Uterus (tissue), 4 donors: ENCODE results near the gene RIN2. TPM values are rescaled to one million over a fixed set of nuclear protein-coding genes. Genes with fewer than 3 reads are reported as not detected.

ENCODE experiments used
- DNase-seq, 2 donors: peaks; one replicate each; pipeline ENCODE4 v3.0.0-alpha.2; 2019 to 2020
- H3K27ac ChIP-seq, 2 donors: fragments of 200-600 bp; sonication (generic); 1 replicate in 1 of 2; 2 replicates in 1 of 2; pipeline ENCODE4 v1.5.1; 2016 to 2018
- H3K27me3 ChIP-seq, 2 donors: fragments of 200-600 bp; sonication (generic); one replicate each; pipeline ENCODE4 v1.5.1; 2018 to 2019; ENCODE audit warnings: control low read depth in 1 of 2
- H3K36me3 ChIP-seq, 2 donors: fragments of 200-600 bp; sonication (generic); one replicate each; pipeline ENCODE4 v1.5.1; 2019; ENCODE audit warnings: control low read depth in 1 of 2
- H3K4me1 ChIP-seq, 2 donors: fragments of 200-600 bp; sonication (generic); one replicate each; pipeline ENCODE4 v1.5.1; 2018 to 2019; ENCODE audit warnings: control low read depth in 1 of 2
- H3K4me3 ChIP-seq, 2 donors: fragments of 200-600 bp; sonication (generic); 1 replicate in 1 of 2; 2 replicates in 1 of 2; pipeline ENCODE4 v1.5.1; 2018 to 2019; ENCODE audit warnings: mild to moderate bottlenecking in 1 of 2
- H3K9me3 ChIP-seq, 2 donors: fragments of 200-600 bp; sonication (generic); one replicate each; pipeline ENCODE4 v1.5.1; 2019; ENCODE audit warnings: control low read depth in 1 of 2
- POLR2A ChIP-seq, 2 donors: fragments of 450-650 bp; IDR thresholded peaks; one replicate each; pipeline ENCODE4 v1.6.1; 2016; ENCODE audit warnings: antibody characterized with exemption in 2 of 2, mild to moderate bottlenecking in 1 of 2, moderate library complexity in 1 of 2
- intact Hi-C: fragments of 100-400 bp; cut with DNase I; formaldehyde crosslinking; loops from one replicate; pipeline ENCODE4 v1.15.1; 2023; ENCODE audit warnings: low total_unique reads
- total RNA-seq, 4 donors: library from RNA; depleted of rRNA in 3 of 4; stranded (reverse); fragments of >200 nt in 3 of 4; gene quantifications; one replicate each; pipeline versions ENCODE4 v1.1.0 to v1.2.4, GENCODE V29; 2014 to 2023
- TF ChIP-seq, protein P1 (sequence below), 4 experiments: fragments of 200-600 bp in 2 of 4; fragments of 450-650 bp in 2 of 4; sonication (generic) in 2 of 4; IDR thresholded peaks; one replicate each; pipeline ENCODE4 v1.5.1; 2016 to 2019; ENCODE audit warnings: antibody characterized with exemption in 4 of 4, mild to moderate bottlenecking in 2 of 4, moderate library complexity in 1 of 4
- donor health status: DM: yes; HTN: yes; CAD: no.

RIN2 gene
- total RNA-seq, 4 donors from 2014 or later: 29.7 to 77.5 (median 59.6) TPM

DNA sequence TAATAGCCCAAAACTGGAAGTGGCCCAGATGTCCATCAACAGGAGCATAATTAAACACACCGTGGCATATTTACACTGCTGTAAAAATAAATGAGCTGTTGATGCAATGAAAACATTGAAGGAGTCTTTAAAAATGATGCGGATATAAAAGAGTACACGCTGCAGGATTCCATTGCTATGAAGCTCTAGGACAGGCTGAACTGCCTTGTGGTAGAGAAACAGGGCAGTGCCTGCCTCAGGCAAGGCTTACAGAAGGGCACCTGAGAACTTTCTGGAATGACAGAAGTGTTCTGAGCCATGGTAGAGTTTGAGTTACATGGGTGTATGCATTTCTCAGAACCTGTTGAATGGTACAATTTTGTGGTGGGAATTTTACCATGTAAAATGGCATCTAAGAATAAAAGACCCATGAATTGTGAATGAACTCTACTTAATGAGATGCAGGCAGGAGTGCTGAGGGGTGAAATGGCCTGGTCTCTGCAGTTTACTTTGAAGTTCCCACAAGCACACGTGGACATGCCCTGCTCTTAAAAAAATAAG lies 45.3 kb upstream of the RIN2 start:
- no peaks in the 10 kb centered on the region for H3K9me3 ChIP-seq
- H3K27ac ChIP-seq: peak overlapping the region; percentile 58 to 70
- H3K4me1 ChIP-seq: peaks cover 4 to 11% of the 10 kb centered on the region in 2 donors
- intact Hi-C loops: no loop called here
- no peaks in the 10 kb centered on the region for H3K27me3 ChIP-seq
- no peak overlapping the region for H3K4me3 ChIP-seq
- H3K36me3 ChIP-seq: no peaks in the 10 kb centered on the region
- DNase-seq: no peak
- TF ChIP-seq, protein P1, sequence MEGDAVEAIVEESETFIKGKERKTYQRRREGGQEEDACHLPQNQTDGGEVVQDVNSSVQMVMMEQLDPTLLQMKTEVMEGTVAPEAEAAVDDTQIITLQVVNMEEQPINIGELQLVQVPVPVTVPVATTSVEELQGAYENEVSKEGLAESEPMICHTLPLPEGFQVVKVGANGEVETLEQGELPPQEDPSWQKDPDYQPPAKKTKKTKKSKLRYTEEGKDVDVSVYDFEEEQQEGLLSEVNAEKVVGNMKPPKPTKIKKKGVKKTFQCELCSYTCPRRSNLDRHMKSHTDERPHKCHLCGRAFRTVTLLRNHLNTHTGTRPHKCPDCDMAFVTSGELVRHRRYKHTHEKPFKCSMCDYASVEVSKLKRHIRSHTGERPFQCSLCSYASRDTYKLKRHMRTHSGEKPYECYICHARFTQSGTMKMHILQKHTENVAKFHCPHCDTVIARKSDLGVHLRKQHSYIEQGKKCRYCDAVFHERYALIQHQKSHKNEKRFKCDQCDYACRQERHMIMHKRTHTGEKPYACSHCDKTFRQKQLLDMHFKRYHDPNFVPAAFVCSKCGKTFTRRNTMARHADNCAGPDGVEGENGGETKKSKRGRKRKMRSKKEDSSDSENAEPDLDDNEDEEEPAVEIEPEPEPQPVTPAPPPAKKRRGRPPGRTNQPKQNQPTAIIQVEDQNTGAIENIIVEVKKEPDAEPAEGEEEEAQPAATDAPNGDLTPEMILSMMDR (IDR thresholded peaks at IDR 0.05): no peak
- TF ChIP-seq POLR2A (IDR thresholded peaks at IDR 0.05): no peak

DNA sequence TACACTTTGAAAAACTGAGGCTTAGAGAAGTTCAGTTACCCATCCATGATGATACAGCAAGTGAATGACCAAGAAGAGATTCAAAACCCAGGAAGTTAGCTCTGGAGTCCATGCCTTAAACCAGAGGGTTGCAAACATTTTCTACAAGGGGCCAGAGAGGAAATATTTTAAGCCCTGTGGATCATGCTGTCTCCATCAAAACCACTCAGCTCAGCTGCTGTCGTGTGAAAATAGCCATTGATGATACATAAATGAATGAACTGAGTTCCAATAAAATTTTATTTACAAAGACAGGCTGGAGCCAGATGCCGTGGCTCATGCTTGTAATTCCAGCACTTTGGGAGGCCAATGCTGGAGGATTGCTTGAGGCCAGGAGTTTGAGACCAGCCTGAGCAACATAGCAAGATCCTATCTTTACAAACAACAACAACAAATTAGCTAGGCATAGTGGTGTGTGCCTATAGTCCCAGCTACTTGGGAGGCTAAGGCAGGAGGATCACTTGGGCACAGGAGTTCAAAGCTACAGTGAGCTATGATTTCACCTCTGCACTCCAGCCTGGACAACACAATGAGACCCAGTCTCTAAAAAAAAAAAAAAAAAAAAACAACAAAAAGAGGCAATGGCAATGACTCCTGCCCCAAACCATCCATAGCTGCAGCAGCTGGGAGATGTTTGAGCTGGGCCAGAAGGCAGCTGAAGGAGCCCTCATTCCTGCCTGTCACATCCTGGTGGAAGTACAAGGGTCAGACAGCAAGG lies 44.1 kb upstream of the RIN2 start:
- H3K27ac ChIP-seq: peak overlapping the region in 1 of 2 donors; percentile 70
- H3K36me3 ChIP-seq: no peaks in the 10 kb centered on the region
- no peak for DNase-seq
- peaks cover 4 to 11% of the 10 kb centered on the region in 2 donors for H3K4me1 ChIP-seq
- no peaks in the 10 kb centered on the region for H3K9me3 ChIP-seq
- H3K27me3 ChIP-seq: no peaks in the 10 kb centered on the region
- no peak overlapping the region for H3K4me3 ChIP-seq
- TF ChIP-seq, protein P1 (IDR thresholded peaks at IDR 0.05): no peak
- no peak for TF ChIP-seq POLR2A (IDR thresholded peaks at IDR 0.05)
- intact Hi-C loops: no loop called here

DNA sequence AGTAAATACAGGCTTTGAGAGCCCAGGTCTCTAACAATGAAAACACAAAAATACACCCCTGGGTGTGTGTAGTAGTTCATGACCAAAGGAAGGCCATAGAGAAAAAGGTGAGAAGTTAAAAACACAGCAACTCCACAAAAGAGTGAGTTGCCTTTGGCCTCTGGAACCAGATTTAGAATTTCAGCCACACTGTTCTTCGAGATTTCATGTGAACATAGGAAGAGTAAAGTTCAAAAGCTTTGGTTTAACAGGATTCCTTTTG lies 43.5 kb upstream of the RIN2 start:
- Histone ChIP-seq H3K9me3 (no peaks in the 10 kb centered on the region), H3K4me3 (no peak overlapping the region), H3K4me1 (peaks cover 4 to 11% of the 10 kb centered on the region in 2 donors), H3K36me3 (no peaks in the 10 kb centered on the region), H3K27me3 (no peaks in the 10 kb centered on the region), H3K27ac (no peak overlapping the region)
- DNase-seq: no peak
- no peak for TF ChIP-seq POLR2A (IDR thresholded peaks at IDR 0.05)
- intact Hi-C loops: no loop called here

DNA sequence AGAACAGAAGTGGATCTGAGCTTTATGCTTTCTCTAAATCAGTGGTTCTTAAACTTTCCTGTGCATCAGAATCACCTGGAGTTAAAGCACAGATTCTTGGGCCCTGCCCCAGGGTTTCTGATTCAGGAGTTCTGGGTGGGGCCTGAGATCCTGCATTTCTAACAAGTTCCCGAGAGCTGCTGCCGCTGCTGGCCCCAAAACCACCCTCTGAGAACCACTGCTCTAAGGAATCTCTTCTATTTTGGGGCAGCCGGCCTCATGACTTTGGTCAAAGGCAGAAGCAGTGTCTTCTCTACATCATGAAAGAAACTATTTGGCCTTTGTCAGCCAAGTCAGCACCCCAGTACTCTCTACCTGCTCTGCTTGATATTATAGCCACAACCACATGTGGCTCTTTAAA lies 42.1 kb upstream of the RIN2 start:
- no peak for TF ChIP-seq POLR2A (IDR thresholded peaks at IDR 0.05)
- TF ChIP-seq, protein P1 (IDR thresholded peaks at IDR 0.05): no peak
- Histone ChIP-seq H3K9me3 (no peaks in the 10 kb centered on the region), H3K4me1 (peaks cover 4 to 5% of the 10 kb centered on the region in 2 donors), H3K36me3 (no peaks in the 10 kb centered on the region), H3K27ac (no peak overlapping the region), H3K27me3 (no peaks in the 10 kb centered on the region), H3K4me3 (no peak overlapping the region)
- no peak for DNase-seq
- intact Hi-C loops: no loop called here

DNA sequence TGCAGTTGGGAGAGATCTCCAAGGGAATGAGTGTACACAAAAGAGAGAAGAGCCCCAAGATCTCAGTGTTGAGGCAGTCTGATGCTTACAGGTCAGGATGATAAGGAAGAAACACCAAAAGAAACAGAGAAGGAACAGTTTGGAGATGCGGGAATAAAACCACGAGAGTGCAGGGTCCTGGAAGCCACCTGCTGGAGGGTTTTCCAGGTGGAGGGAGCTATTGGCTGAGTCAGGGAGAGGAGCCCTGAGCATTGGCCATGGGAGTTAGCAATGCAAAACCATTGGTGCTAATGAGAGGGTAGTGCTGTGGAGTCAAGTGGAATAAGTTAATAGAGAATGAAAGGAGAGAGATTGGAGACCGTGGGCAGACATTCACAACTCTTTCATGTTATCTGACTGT lies 39.2 kb upstream of the RIN2 start:
- H3K9me3 ChIP-seq: no peaks in the 10 kb centered on the region
- TF ChIP-seq POLR2A (IDR thresholded peaks at IDR 0.05): no peak
- TF ChIP-seq, protein P1 (IDR thresholded peaks at IDR 0.05): no peak
- H3K4me1 ChIP-seq: no peaks in the 10 kb centered on the region
- intact Hi-C loops: no loop called here
- no peaks in the 10 kb centered on the region for H3K36me3 ChIP-seq
- no peaks in the 10 kb centered on the region for H3K27me3 ChIP-seq
- DNase-seq: no peak
- no peak overlapping the region for H3K27ac ChIP-seq
- H3K4me3 ChIP-seq: no peak overlapping the region
